CD4-positive, CD25-positive, alpha-beta regulatory T cell (primary cell): Measurements from ENCODE around the gene SHOX. TPM values are rescaled to one million over a fixed set of nuclear protein-coding genes. Genes with fewer than 3 reads are reported as not detected.

Experiments used
- ATAC-seq, 2 donors: fragments of 150-1000 bp; cut with Tn5 transposase; one replicate each; pipeline ENCODE4 v1.10.0; 2021; ENCODE audit warnings: low read depth in 2 of 2, moderate number of reproducible peaks in 2 of 2, moderate library complexity in 1 of 2
- DNase-seq, 3 donors: peaks; one replicate each; pipeline versions ENCODE4 v3.0.0 to v3.0.0-alpha.2; 2012 to 2022; ENCODE audit warnings: mixed read lengths in 1 of 3
- H3K27ac ChIP-seq: one replicate; pipeline ENCODE4 v1.7.0; 2013; ENCODE audit warnings: mild to moderate bottlenecking, low read length; ENCODE audit not compliant: insufficient read depth, poor library complexity, severe bottlenecking
- H3K27me3 ChIP-seq: one replicate; pipeline ENCODE4 v1.7.0; 2013; ENCODE audit warnings: low read length; ENCODE audit not compliant: control insufficient read depth, insufficient read depth
- H3K36me3 ChIP-seq: one replicate; pipeline ENCODE4 v1.7.0; 2013; ENCODE audit warnings: mild to moderate bottlenecking, low read length, moderate library complexity; ENCODE audit not compliant: control insufficient read depth, insufficient read depth
- H3K4me1 ChIP-seq: 2 replicates; pipeline ENCODE4 v1.7.0; 2013; ENCODE audit warnings: mild to moderate bottlenecking, low read length; ENCODE audit not compliant: insufficient read depth, control insufficient read depth, poor library complexity, severe bottlenecking
- H3K4me3 ChIP-seq: one replicate; pipeline ENCODE4 v1.7.0; 2013; ENCODE audit warnings: low read depth, mild to moderate bottlenecking, low read length, moderate library complexity
- H3K9me3 ChIP-seq, 2 experiments: 1 replicate in 1 of 2; 2 replicates in 1 of 2; pipeline ENCODE4 v1.7.0; 2013; ENCODE audit warnings: low read length in 2 of 2, mild to moderate bottlenecking in 1 of 2, moderate library complexity in 1 of 2; ENCODE audit not compliant: control insufficient read depth in 2 of 2
- H3K27ac Mint-ChIP-seq, 3 donors: one replicate each; pipeline ENCODE4 v1.8.0; 2020 to 2022; ENCODE audit warnings: mild to moderate bottlenecking in 3 of 3, mixed read lengths in 3 of 3, moderate library complexity in 2 of 3
- H3K27me3 Mint-ChIP-seq: one replicate; pipeline ENCODE4 v1.8.0; 2022; ENCODE audit warnings: mild to moderate bottlenecking, mixed read lengths
- H3K36me3 Mint-ChIP-seq: one replicate; pipeline ENCODE4 v1.8.0; 2020; ENCODE audit warnings: mixed read lengths
- H3K4me1 Mint-ChIP-seq, 4 donors: one replicate each; pipeline ENCODE4 v1.8.0; 2020 to 2022; ENCODE audit warnings: mixed read lengths in 4 of 4, mild to moderate bottlenecking in 1 of 4
- H3K4me3 Mint-ChIP-seq, 4 donors: one replicate each; pipeline ENCODE4 v1.8.0; 2020 to 2022; ENCODE audit warnings: mild to moderate bottlenecking in 4 of 4, mixed read lengths in 4 of 4, moderate library complexity in 3 of 4
- H3K9me3 Mint-ChIP-seq, 7 donors: one replicate each; pipeline ENCODE4 v1.8.0; 2020 to 2022; ENCODE audit warnings: mixed read lengths in 7 of 7, mild to moderate bottlenecking in 3 of 7, moderate library complexity in 2 of 7
- polyA plus RNA-seq, 4 donors: library from polyadenylated mRNA; unstranded; fragments of 300-500 nt; fragmentation: Illumina TruSeq; gene quantifications; one replicate each; pipeline ENCODE4 v1.2.3, GENCODE V29; 2021
- total RNA-seq: library from RNA; stranded (reverse); gene quantifications from one replicate; pipeline ENCODE4 v1.2.3, GENCODE V29; 2022

Gene SHOX
- total and polyA plus RNA-seq, 5 donors from 2014 or later = not detected

- H3K27me3 Mint-ChIP-seq = no peaks in the 10 kb centered on the region
- Histone ChIP-seq H3K27ac (no peak overlapping the region), H3K4me1 (no peaks in the 10 kb centered on the region), H3K27me3 (no peaks in the 10 kb centered on the region), H3K4me3 (no peak overlapping the region), H3K36me3 (no peaks in the 10 kb centered on the region), H3K9me3 (no peaks in the 10 kb centered on the region)
- H3K4me1 Mint-ChIP-seq = no peaks in the 10 kb centered on the region
- peaks cover 0 to 13% (median 0%) of the 10 kb centered on the region in 7 donors for H3K9me3 Mint-ChIP-seq
- ATAC-seq (no peak), DNase-seq (no peak)
- no peaks in the 10 kb centered on the region for H3K36me3 Mint-ChIP-seq
- H3K27ac Mint-ChIP-seq = no peak overlapping the region
- H3K4me3 Mint-ChIP-seq = no peak overlapping the region
These were observed 36.5 kb downstream of the SHOX start for GRCh38 chrX:666762-667720.

GRCh38 chrX:670645-671044 is 40.1 kb downstream of the SHOX start:
- ATAC-seq (no peak), DNase-seq (no peak)
- no peaks in the 10 kb centered on the region for H3K4me1 Mint-ChIP-seq
- H3K27me3 Mint-ChIP-seq = no peaks in the 10 kb centered on the region
- Histone ChIP-seq H3K9me3 (no peaks in the 10 kb centered on the region), H3K4me1 (no peaks in the 10 kb centered on the region), H3K27ac (no peak overlapping the region), H3K27me3 (no peaks in the 10 kb centered on the region), H3K4me3 (no peak overlapping the region), H3K36me3 (no peaks in the 10 kb centered on the region)
- H3K9me3 Mint-ChIP-seq = peaks cover 0 to 9% (median 0%) of the 10 kb centered on the region in 7 donors
- no peaks in the 10 kb centered on the region for H3K36me3 Mint-ChIP-seq
- no peak overlapping the region for H3K27ac Mint-ChIP-seq
- no peak overlapping the region for H3K4me3 Mint-ChIP-seq

- no peaks in the 10 kb centered on the region for H3K9me3 ChIP-seq
- no peak overlapping the region for H3K4me3 ChIP-seq
- no peaks in the 10 kb centered on the region for H3K27me3 ChIP-seq
- H3K36me3 ChIP-seq = no peaks in the 10 kb centered on the region
- no peak for ATAC-seq
- Mint-ChIP-seq H3K9me3 (peaks cover 0 to 9% (median 0%) of the 10 kb centered on the region in 7 donors), H3K27ac (no peak overlapping the region), H3K4me3 (no peak overlapping the region), H3K27me3 (no peaks in the 10 kb centered on the region), H3K4me1 (no peaks in the 10 kb centered on the region), H3K36me3 (no peaks in the 10 kb centered on the region)
- H3K4me1 ChIP-seq = no peaks in the 10 kb centered on the region
- no peak for DNase-seq
- H3K27ac ChIP-seq = no peak overlapping the region
These were observed 42.3 kb downstream of the SHOX start for GRCh38 chrX:672931-673330.

GRCh38 chrX:675279-675954 is 44.8 kb downstream of the SHOX start:
- no peak overlapping the region for H3K27ac Mint-ChIP-seq
- DNase-seq (no peak), ATAC-seq (no peak)
- H3K4me1 Mint-ChIP-seq = no peaks in the 10 kb centered on the region
- Histone ChIP-seq H3K4me1 (no peaks in the 10 kb centered on the region), H3K27me3 (no peaks in the 10 kb centered on the region), H3K9me3 (no peaks in the 10 kb centered on the region), H3K4me3 (no peak overlapping the region), H3K27ac (no peak overlapping the region), H3K36me3 (no peaks in the 10 kb centered on the region)
- no peaks in the 10 kb centered on the region for H3K27me3 Mint-ChIP-seq
- no peak overlapping the region for H3K4me3 Mint-ChIP-seq
- H3K9me3 Mint-ChIP-seq = peaks cover 0 to 5% (median 0%) of the 10 kb centered on the region in 7 donors
- no peaks in the 10 kb centered on the region for H3K36me3 Mint-ChIP-seq

- Histone ChIP-seq H3K36me3 (no peaks in the 10 kb centered on the region), H3K4me3 (no peak overlapping the region), H3K27ac (no peak overlapping the region), H3K9me3 (no peaks in the 10 kb centered on the region), H3K4me1 (no peaks in the 10 kb centered on the region), H3K27me3 (no peaks in the 10 kb centered on the region)
- Mint-ChIP-seq H3K4me3 (no peak overlapping the region), H3K4me1 (no peaks in the 10 kb centered on the region), H3K27ac (no peak overlapping the region), H3K9me3 (peaks cover 0 to 5% (median 0%) of the 10 kb centered on the region in 7 donors), H3K27me3 (no peaks in the 10 kb centered on the region), H3K36me3 (no peaks in the 10 kb centered on the region)
- ATAC-seq = no peak
- DNase-seq = no peak
These were observed 45.3 kb downstream of the SHOX start for GRCh38 chrX:675955-676295.

GRCh38 chrX:677376-677775 is 46.8 kb downstream of the SHOX start:
- no peak overlapping the region for H3K4me3 ChIP-seq
- Mint-ChIP-seq H3K27ac (no peak overlapping the region), H3K36me3 (no peaks in the 10 kb centered on the region), H3K4me3 (no peak overlapping the region), H3K9me3 (peaks cover 0 to 9% (median 5%) of the 10 kb centered on the region in 7 donors), H3K27me3 (no peaks in the 10 kb centered on the region), H3K4me1 (no peaks in the 10 kb centered on the region)
- H3K4me1 ChIP-seq = no peaks in the 10 kb centered on the region
- no peaks in the 10 kb centered on the region for H3K9me3 ChIP-seq
- no peaks in the 10 kb centered on the region for H3K27me3 ChIP-seq
- H3K27ac ChIP-seq = no peak overlapping the region
- ATAC-seq (no peak), DNase-seq (no peak)
- no peaks in the 10 kb centered on the region for H3K36me3 ChIP-seq

GRCh38 chrX:679291-679979 is 48.8 kb downstream of the SHOX start:
- H3K4me3 ChIP-seq = no peak overlapping the region
- Mint-ChIP-seq H3K4me3 (no peak overlapping the region), H3K27me3 (no peaks in the 10 kb centered on the region), H3K27ac (no peak overlapping the region), H3K4me1 (no peaks in the 10 kb centered on the region), H3K36me3 (no peaks in the 10 kb centered on the region), H3K9me3 (peaks cover 0 to 12% (median 5%) of the 10 kb centered on the region in 7 donors)
- H3K36me3 ChIP-seq = no peaks in the 10 kb centered on the region
- no peak overlapping the region for H3K27ac ChIP-seq
- H3K27me3 ChIP-seq = no peaks in the 10 kb centered on the region
- no peaks in the 10 kb centered on the region for H3K4me1 ChIP-seq
- H3K9me3 ChIP-seq = no peaks in the 10 kb centered on the region
- ATAC-seq (no peak), DNase-seq (no peak)
